Activated B cell treated with CpG ODN at 0.5 μM for 24 hours (primary cell): ENCODE measurements around the gene GRIN3B. TPM values are rescaled to one million over a fixed set of nuclear protein-coding genes. Genes with fewer than 3 reads are reported as not detected.
"Not testable (repeated sequence)": the region's sequence is repeated elsewhere in the genome, so short reads cannot be mapped to it uniquely, and the experiment has no call there.

Experiments
- ATAC-seq: fragments of 200-7000 bp; cut with Tn5 transposase; one replicate; pipeline ENCODE4 v1.10.0; 2021; ENCODE audit warnings: low read depth, mild to moderate bottlenecking, moderate library complexity
- CTCF ChIA-PET: fragments of 350-600 bp; sonication (Branson Sonifier 250); formaldehyde crosslinking; loops from one replicate; lab custom pipeline; 2021; ENCODE audit warnings: antibody characterized with exemption; lab: Charles Lee
- POLR2A ChIA-PET: fragments of 350-600 bp; sonication (Branson Sonifier 250); formaldehyde crosslinking; loops from one replicate; lab custom pipeline; 2021; ENCODE audit warnings: antibody characterized with exemption; lab: Charles Lee
- DNase-seq: peaks from one replicate; pipeline ENCODE4 v3.0.0; 2022
- H3K27ac Mint-ChIP-seq: one replicate; pipeline ENCODE4 v1.8.0; 2020; ENCODE audit warnings: mixed read lengths
- H3K27me3 Mint-ChIP-seq: one replicate; pipeline ENCODE4 v1.8.0; 2021; ENCODE audit warnings: mixed read lengths
- H3K36me3 Mint-ChIP-seq: one replicate; pipeline ENCODE4 v1.8.0; 2021; ENCODE audit warnings: low read depth, mixed read lengths
- H3K4me1 Mint-ChIP-seq: one replicate; pipeline ENCODE4 v1.8.0; 2021; ENCODE audit warnings: mixed read lengths
- H3K4me3 Mint-ChIP-seq: one replicate; pipeline ENCODE4 v1.8.0; 2020; ENCODE audit warnings: mild to moderate bottlenecking, mixed read lengths
- H3K9me3 Mint-ChIP-seq: one replicate; pipeline ENCODE4 v1.8.0; 2020; ENCODE audit warnings: mixed read lengths
- CTCF ChIP-seq: fragments of 200-600 bp; IDR thresholded peaks from one replicate; pipeline ENCODE4 v1.8.0; 2022; ENCODE audit warnings: antibody characterized with exemption, mild to moderate bottlenecking
- intact Hi-C: fragments of 100-400 bp; cut with micrococcal nuclease; formaldehyde crosslinking; loops from one replicate; pipeline ENCODE4 v1.15.1; 2024
- total RNA-seq: library from RNA; stranded (reverse); gene quantifications from 2 replicates; pipeline ENCODE4 v1.2.3, GENCODE V29; 2022

The GRIN3B gene
- total RNA-seq, 1 donor from 2014 or later = 0.11 TPM

- peaks cover 4% of the 10 kb centered on the region for H3K36me3 Mint-ChIP-seq
- ChIA-PET POLR2A (interaction anchor here (0.6 to 1.0 kb wide), 3 partner anchors 30 to 621 kb away, joined by 3 to 12 read pairs (median 5); partner anchors contain the start of gene WDR18), CTCF (interaction anchor here (1.1 kb wide), 1 partner anchor 30 kb away, joined by 3 read pairs; the partner anchor contains the start of gene WDR18)
- intact Hi-C loops = no loop called here
- no peak overlapping the region for H3K27ac Mint-ChIP-seq
- H3K9me3 Mint-ChIP-seq = no peaks in the 10 kb centered on the region
- no peak for ATAC-seq
- DNase-seq = no peak
- H3K27me3 Mint-ChIP-seq = no peaks in the 10 kb centered on the region
- H3K4me1 Mint-ChIP-seq = peaks cover 50% of the 10 kb centered on the region
- no peak for TF ChIP-seq CTCF
- H3K4me3 Mint-ChIP-seq = peak overlapping the region; percentile 24
Measured at GRCh38 chr19:954272-954671, 45.9 kb upstream of the GRIN3B start.

- TF ChIP-seq CTCF = no peak
- DNase-seq = no peak
- H3K27me3 Mint-ChIP-seq = no peaks in the 10 kb centered on the region
- ATAC-seq = peak; percentile 58
- H3K4me3 Mint-ChIP-seq = peak overlapping the region; percentile 35
- peaks cover 45% of the 10 kb centered on the region for H3K4me1 Mint-ChIP-seq
- peak overlapping the region; percentile 59 for H3K27ac Mint-ChIP-seq
- CTCF ChIA-PET = interaction anchor here (1.1 kb wide), 1 partner anchor 29 kb away, joined by 3 read pairs; the partner anchor contains the start of gene WDR18
- no peaks in the 10 kb centered on the region for H3K9me3 Mint-ChIP-seq
- H3K36me3 Mint-ChIP-seq = peaks cover 8% of the 10 kb centered on the region
- POLR2A ChIA-PET = interaction anchor here (0.6 to 1.0 kb wide), 3 partner anchors 29 to 620 kb away, joined by 3 to 12 read pairs (median 5); partner anchors contain the start of gene WDR18
- intact Hi-C loops = no loop called here
Measured at GRCh38 chr19:954672-955494, 45.3 kb upstream of the GRIN3B start.

- Mint-ChIP-seq H3K4me1 (peaks cover 37% of the 10 kb centered on the region), H3K4me3 (no peak overlapping the region), H3K36me3 (peaks cover 14% of the 10 kb centered on the region), H3K9me3 (no peaks in the 10 kb centered on the region), H3K27ac (no peak overlapping the region), H3K27me3 (no peaks in the 10 kb centered on the region)
- CTCF ChIA-PET = no interaction called here
- intact Hi-C loops = no loop called here
- ATAC-seq (no peak), DNase-seq (no peak)
- no peak for TF ChIP-seq CTCF
- POLR2A ChIA-PET = no interaction called here
Measured at GRCh38 chr19:955803-956765, 44.1 kb upstream of the GRIN3B start.

- Mint-ChIP-seq H3K36me3 (peaks cover 14% of the 10 kb centered on the region), H3K27ac (no peak overlapping the region), H3K9me3 (no peaks in the 10 kb centered on the region), H3K4me1 (peaks cover 30% of the 10 kb centered on the region), H3K27me3 (no peaks in the 10 kb centered on the region), H3K4me3 (no peak overlapping the region)
- CTCF ChIA-PET = interaction anchor here (0.6 kb wide), 1 partner anchor 233 kb away, joined by 3 read pairs; no protein-coding TSS in a partner anchor
- POLR2A ChIA-PET = no interaction called here
- DNase-seq (no peak), ATAC-seq (no peak)
- TF ChIP-seq CTCF = no peak
- intact Hi-C loops = no loop called here
Measured at GRCh38 chr19:956766-957440, 43.3 kb upstream of the GRIN3B start.

- H3K27me3 Mint-ChIP-seq, H3K4me3 Mint-ChIP-seq, CTCF ChIA-PET, H3K9me3 Mint-ChIP-seq, DNase-seq, intact Hi-C loops, H3K27ac Mint-ChIP-seq, ATAC-seq: not testable (repeated sequence)
- Mint-ChIP-seq H3K4me1 (peaks cover 23% of the 10 kb centered on the region), H3K36me3 (peaks cover 19% of the 10 kb centered on the region)
- POLR2A ChIA-PET = interaction anchor here (0.7 kb wide), 1 partner anchor 95 kb away, joined by 3 read pairs; no protein-coding TSS in a partner anchor
Measured at GRCh38 chr19:957578-957977, 42.6 kb upstream of the GRIN3B start.
